Kidney (tissue), 14 donors: ENCODE results near the gene CDC42BPG. TPM values are rescaled to one million over a fixed set of nuclear protein-coding genes. Genes with fewer than 3 reads are reported as not detected.

Source experiments
- DNase-seq, 5 donors: peaks; one replicate each; pipeline ENCODE4 v3.0.0-alpha.2; 2013 to 2020
- FAIRE-seq: peaks from 2 replicates; lab custom pipeline; 2012; peaks lifted over from hg19 to GRCh38; lab: Jason Lieb, UNC
- H3K27ac ChIP-seq, 2 donors: one replicate each; pipeline ENCODE4 v1.7.0; 2013; ENCODE audit warnings: low read depth in 2 of 2, low read length in 2 of 2, inconsistent platforms in 1 of 2
- H3K27me3 ChIP-seq: one replicate; pipeline ENCODE4 v1.7.1; 2013; ENCODE audit warnings: low read length, inconsistent platforms; ENCODE audit not compliant: control insufficient read depth, insufficient read depth
- H3K36me3 ChIP-seq, 3 donors: one replicate each; pipeline versions ENCODE4 v1.7.0 to v1.7.1; 2013; ENCODE audit warnings: low read length in 3 of 3, control low read depth in 1 of 3, inconsistent platforms in 1 of 3; ENCODE audit not compliant: insufficient read depth in 3 of 3, control insufficient read depth in 2 of 3
- H3K4me1 ChIP-seq, 3 donors: one replicate each; pipeline versions ENCODE4 v1.7.0 to v1.7.1; 2013; ENCODE audit warnings: low read length in 3 of 3, inconsistent platforms in 1 of 3, low read depth in 1 of 3; ENCODE audit not compliant: control insufficient read depth in 2 of 3, insufficient read depth in 2 of 3
- H3K4me3 ChIP-seq, 3 donors: one replicate each; pipeline versions ENCODE4 v1.7.0 to v1.8.1; 2013; ENCODE audit warnings: low read length in 3 of 3, control low read depth in 1 of 3, inconsistent platforms in 1 of 3
- H3K9ac ChIP-seq, 3 donors: one replicate each; pipeline versions ENCODE4 v1.7.0 to v1.7.1; 2013; ENCODE audit warnings: low read length in 3 of 3, control low read depth in 1 of 3, inconsistent platforms in 1 of 3
- H3K9me3 ChIP-seq, 3 donors: one replicate each; pipeline versions ENCODE4 v1.7.0 to v1.7.1; 2013; ENCODE audit warnings: low read length in 3 of 3, control low read depth in 1 of 3, inconsistent platforms in 1 of 3; ENCODE audit not compliant: control insufficient read depth in 2 of 3, insufficient read depth in 1 of 3
- intact Hi-C: fragments of 100-400 bp; cut with DNase I; formaldehyde crosslinking; loops from one replicate; pipeline ENCODE4 v1.11.1; 2022
- polyA plus RNA-seq: library from polyadenylated mRNA; stranded (reverse); fragments of 350-450 nt; fragmentation: Illumina TruSeq; extraction: RNeasy Lipid Tissue Mini Kit (QIAGEN cat#74804); gene quantifications from one replicate; pipeline ENCODE4 v1.2.3, GENCODE V29; 2014; ENCODE audit warnings: low read depth, low replicate concordance; ENCODE audit not compliant: insufficient read depth
- total RNA-seq: library from RNA; stranded (reverse); fragmentation: NEBNext Ultra II Directional; extraction: Animal tissue kit (Norgen Biotek cat#: 25700); gene quantifications from one replicate; pipeline ENCODE4 v1.2.1, GENCODE V29; 2021
- TF ChIP-seq, protein P1 (sequence below): IDR thresholded peaks from 3 replicates; pipeline ENCODE4 v1.5.1; 2012; ENCODE audit warnings: mild to moderate bottlenecking, moderate library complexity, borderline replicate concordance; ENCODE audit not compliant: insufficient read depth; ENCODE audit errors: extremely low read depth
- donor health status: control.
- donor health status: control.
- donor health status: control.
- donor health status: control.
- donor health status: control.
- donor health status: DM: yes; HTN: yes; CAD: no.
- donor health status: Normal renal cell carcinoma (clear cell type).

Gene CDC42BPG
- total and polyA plus RNA-seq, 2 donors from 2014 or later: 4.5 to 20.7 TPM

DNA sequence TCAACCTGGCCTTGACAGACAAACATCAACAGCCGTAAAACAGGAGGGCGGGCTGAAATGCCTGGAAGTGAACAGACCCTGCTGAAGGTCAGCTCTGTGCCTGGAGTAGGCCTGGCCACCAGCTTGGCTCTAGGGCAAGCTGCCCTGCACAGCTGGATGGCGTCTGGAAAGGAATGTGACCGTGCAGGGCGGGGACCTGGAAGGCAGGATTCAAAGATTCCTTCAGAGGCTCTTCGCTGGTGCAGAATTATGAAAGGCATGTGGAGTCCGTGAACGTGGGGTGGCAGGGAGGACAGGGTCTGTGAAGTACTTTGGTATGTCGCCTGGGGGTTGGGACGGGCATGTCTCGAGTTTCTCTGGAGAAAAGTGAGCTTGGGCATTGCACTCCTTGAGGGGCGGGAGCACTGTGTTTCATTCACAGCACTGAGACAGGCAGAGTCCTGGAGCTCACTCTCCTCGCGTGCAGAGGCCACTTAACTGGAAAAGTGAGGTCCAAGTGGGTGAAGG lies 32.4 kb upstream of the CDC42BPG start:
- Histone ChIP-seq H3K9me3 (no peaks in the 10 kb centered on the region), H3K27me3 (no peaks in the 10 kb centered on the region), H3K36me3 (peaks cover 0 to 6% (median 2%) of the 10 kb centered on the region in 3 donors), H3K4me3 (peak overlapping the region; percentile 95 to 97 (median 97)), H3K4me1 (peaks cover 0 to 57% (median 32%) of the 10 kb centered on the region in 3 donors), H3K9ac (peak overlapping the region; percentile 59 to 95 (median 86)), H3K27ac (peak overlapping the region; percentile 73 to 86)
- intact Hi-C loops: no loop called here
- TF ChIP-seq, protein P1, sequence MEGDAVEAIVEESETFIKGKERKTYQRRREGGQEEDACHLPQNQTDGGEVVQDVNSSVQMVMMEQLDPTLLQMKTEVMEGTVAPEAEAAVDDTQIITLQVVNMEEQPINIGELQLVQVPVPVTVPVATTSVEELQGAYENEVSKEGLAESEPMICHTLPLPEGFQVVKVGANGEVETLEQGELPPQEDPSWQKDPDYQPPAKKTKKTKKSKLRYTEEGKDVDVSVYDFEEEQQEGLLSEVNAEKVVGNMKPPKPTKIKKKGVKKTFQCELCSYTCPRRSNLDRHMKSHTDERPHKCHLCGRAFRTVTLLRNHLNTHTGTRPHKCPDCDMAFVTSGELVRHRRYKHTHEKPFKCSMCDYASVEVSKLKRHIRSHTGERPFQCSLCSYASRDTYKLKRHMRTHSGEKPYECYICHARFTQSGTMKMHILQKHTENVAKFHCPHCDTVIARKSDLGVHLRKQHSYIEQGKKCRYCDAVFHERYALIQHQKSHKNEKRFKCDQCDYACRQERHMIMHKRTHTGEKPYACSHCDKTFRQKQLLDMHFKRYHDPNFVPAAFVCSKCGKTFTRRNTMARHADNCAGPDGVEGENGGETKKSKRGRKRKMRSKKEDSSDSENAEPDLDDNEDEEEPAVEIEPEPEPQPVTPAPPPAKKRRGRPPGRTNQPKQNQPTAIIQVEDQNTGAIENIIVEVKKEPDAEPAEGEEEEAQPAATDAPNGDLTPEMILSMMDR: no peak
- no peak for FAIRE-seq
- DNase-seq: peak in 4 of 5 donors; percentile 67 to 82 (median 74)

DNA sequence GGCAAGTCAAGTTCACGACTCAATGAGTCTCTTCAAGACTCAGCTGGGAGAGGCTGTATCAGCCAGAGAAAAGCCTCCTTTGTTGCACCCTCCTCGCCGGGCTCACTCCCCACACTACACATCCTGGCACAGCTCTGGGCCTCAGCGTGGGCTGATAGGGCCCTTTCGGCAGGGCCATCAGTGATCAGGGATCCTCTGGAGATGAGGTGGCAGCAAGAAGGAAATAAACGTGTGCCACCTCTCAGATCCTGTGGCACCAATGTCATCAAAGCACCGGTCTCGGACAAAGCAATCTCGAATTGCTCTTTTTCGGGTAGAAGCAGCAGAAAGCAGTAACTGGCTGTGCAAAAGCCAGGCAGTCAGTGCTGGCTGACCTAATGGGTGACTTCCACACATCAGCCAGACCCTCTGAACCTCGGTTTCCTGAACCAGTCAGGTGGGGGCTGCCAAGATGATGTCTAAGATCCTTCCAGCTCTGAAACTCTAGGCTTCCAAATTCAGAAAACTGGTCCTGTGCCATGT lies 31.8 kb upstream of the CDC42BPG start:
- TF ChIP-seq, protein P1: no peak
- peak overlapping the region; percentile 73 to 86 for H3K27ac ChIP-seq
- intact Hi-C loops: no loop called here

DNA sequence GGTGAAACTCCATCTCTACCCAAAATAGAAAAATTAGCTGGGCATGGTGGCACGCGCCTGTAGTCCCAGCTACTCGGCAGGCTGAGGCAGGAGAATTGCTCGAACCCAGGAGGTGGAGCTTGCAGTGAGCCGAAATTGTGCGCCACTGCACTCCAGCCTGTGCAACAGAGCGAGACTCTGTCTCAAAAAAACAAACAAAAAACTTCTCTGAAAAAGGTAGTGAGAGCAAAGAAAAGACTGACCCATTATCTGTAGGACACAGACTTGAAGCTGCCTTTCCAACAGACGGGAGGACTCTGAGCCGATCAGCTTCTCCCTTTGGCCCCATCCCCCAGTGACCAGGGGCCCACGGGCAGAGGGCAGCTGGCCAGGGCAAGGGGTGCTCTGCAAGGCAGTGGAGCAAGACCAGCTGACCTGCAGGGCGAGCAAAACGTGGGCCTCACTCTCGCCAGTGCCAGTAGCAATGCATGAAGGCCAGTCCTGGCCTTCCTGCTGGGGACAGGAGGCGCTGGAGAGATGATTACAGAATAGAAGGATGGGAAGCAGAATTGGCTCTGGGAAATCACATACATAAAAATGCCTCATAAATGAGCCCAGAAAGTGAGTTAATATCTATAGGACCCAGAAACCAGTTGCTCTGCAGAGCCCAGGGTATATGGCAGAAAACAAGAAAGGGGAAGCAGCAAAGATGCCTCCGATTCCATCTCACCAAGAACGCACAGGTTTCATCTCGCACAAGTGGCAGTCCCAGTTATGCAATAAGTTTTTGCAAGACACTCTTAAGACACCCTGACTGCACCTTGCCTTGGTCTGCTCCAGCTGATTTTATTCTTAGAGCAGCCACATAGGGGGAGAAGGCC lies 31.1 kb upstream of the CDC42BPG start:
- FAIRE-seq (no peak), DNase-seq (no peak)
- H3K27me3 ChIP-seq: no peaks in the 10 kb centered on the region
- TF ChIP-seq, protein P1: no peak
- H3K36me3 ChIP-seq: peaks cover 0 to 10% (median 4%) of the 10 kb centered on the region in 3 donors
- intact Hi-C loops: no loop called here
- H3K9me3 ChIP-seq: no peaks in the 10 kb centered on the region
- peak overlapping the region; percentile 58 to 86 for H3K27ac ChIP-seq
- H3K9ac ChIP-seq: peak overlapping the region in 2 of 3 donors; percentile 26 to 86
- H3K4me3 ChIP-seq: peak overlapping the region in 2 of 3 donors; percentile 95 to 97
- H3K4me1 ChIP-seq: peaks cover 0 to 64% (median 44%) of the 10 kb centered on the region in 3 donors

More for the DNA sequence above, 31.8 kb upstream of the CDC42BPG start:
- Histone ChIP-seq H3K4me3 (peak overlapping the region; percentile 95 to 97 (median 97)), H3K9ac (peak overlapping the region in 2 of 3 donors; percentile 26 to 86), H3K27me3 (no peaks in the 10 kb centered on the region), H3K4me1 (peaks cover 0 to 60% (median 38%) of the 10 kb centered on the region in 3 donors), H3K9me3 (no peaks in the 10 kb centered on the region), H3K36me3 (peaks cover 0 to 10% (median 4%) of the 10 kb centered on the region in 3 donors)
- DNase-seq: peak in 1 of 5 donors; percentile 46
- FAIRE-seq: no peak
